ENCODE results near the gene FAM120C.

DNA sequence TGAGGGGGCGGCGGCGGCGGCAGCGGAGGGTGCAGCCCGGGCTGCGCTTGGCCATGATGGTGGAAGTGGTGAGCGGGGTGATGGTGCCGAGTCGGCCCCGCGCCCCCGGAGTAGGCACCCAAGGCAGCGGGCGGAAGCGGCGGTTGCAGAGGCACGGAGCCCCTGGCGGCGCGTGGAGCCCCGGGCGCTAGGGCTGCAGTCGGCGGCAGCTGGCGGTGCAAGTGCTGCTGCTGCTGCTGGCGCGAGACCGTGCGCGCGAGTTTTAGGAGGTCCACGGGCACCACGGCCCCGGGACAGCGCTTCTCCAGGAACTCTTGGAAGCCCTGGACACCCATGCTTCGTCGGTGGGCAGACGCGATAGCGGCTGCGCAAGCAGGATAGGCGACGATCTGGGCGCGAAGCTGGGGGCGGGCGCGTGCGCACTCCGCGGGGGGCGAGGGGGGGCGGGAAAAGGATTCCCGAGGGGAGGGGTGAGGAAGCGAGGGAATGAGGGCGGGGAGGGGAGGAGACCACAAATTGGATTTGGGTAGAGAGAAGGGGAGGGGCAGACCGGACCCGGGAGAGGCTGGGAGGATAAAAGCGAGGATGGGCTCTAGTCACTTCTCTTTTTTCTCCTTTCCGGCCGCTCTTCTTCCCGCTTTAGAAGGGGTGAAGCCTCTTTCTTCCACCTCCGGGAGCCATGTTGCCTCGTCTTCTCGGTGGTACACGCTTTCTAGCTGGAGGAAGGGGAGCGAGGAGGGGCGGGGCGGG is at the start of gene FAM120C:
- TF ChIP-seq, protein P1, sequence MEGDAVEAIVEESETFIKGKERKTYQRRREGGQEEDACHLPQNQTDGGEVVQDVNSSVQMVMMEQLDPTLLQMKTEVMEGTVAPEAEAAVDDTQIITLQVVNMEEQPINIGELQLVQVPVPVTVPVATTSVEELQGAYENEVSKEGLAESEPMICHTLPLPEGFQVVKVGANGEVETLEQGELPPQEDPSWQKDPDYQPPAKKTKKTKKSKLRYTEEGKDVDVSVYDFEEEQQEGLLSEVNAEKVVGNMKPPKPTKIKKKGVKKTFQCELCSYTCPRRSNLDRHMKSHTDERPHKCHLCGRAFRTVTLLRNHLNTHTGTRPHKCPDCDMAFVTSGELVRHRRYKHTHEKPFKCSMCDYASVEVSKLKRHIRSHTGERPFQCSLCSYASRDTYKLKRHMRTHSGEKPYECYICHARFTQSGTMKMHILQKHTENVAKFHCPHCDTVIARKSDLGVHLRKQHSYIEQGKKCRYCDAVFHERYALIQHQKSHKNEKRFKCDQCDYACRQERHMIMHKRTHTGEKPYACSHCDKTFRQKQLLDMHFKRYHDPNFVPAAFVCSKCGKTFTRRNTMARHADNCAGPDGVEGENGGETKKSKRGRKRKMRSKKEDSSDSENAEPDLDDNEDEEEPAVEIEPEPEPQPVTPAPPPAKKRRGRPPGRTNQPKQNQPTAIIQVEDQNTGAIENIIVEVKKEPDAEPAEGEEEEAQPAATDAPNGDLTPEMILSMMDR (IDR thresholded peaks at IDR 0.05): no peak
- TF ChIP-seq POLR2A (IDR thresholded peaks at IDR 0.05) (no peak), EP300 (IDR thresholded peaks at IDR 0.05) (no peak)
